HCT116 (cell line): ENCODE data around the gene TTC38.

Experiments used
- CEBPB ChIP-seq: IDR thresholded peaks from 2 replicates; pipeline ENCODE4 v1.6.1; 2012; ENCODE audit warnings: low read depth
- EZH2 ChIP-seq: fragments of 200-600 bp; sonication (generic); IDR thresholded peaks from 2 replicates; pipeline ENCODE4 v1.6.1; 2017; ENCODE audit warnings: antibody characterized with exemption, mixed run types
- POLR2A ChIP-seq: IDR thresholded peaks from 2 replicates; pipeline ENCODE4 v1.7.0; 2011; ENCODE audit warnings: borderline replicate concordance; ENCODE audit not compliant: insufficient read depth, insufficient read length; ENCODE audit errors: extremely low read depth
- RAD21 ChIP-seq: IDR thresholded peaks from 2 replicates; pipeline ENCODE4 v1.6.1; 2012; ENCODE audit warnings: low read depth, mild to moderate bottlenecking
- SIN3A ChIP-seq: IDR thresholded peaks from 2 replicates; pipeline ENCODE4 v1.6.1; 2012; ENCODE audit warnings: low read depth
- TCF7L2 ChIP-seq: IDR thresholded peaks from 2 replicates; pipeline ENCODE4 v1.7.0; 2011; ENCODE audit warnings: borderline replicate concordance, inconsistent platforms; ENCODE audit not compliant: insufficient read depth, insufficient read length; ENCODE audit errors: extremely low read depth
- YY1 ChIP-seq: IDR thresholded peaks from 2 replicates; pipeline ENCODE4 v1.6.1; 2011; ENCODE audit warnings: low read length, low read depth, moderate library complexity, mild to moderate bottlenecking; ENCODE audit not compliant: insufficient replicate concordance; ENCODE audit errors: extremely low read depth
- ZNF274 ChIP-seq: fragments of 200-500 bp; sonication (Bioruptor generic); IDR thresholded peaks from 2 replicates; pipeline ENCODE4 v1.6.1; 2014; ENCODE audit warnings: mild to moderate bottlenecking, low read depth, low read length, inconsistent platforms
- TF ChIP-seq, protein P1 (sequence below), 3 experiments: fragments of 200-600 bp in 1 of 3; sonication (generic) in 1 of 3; IDR thresholded peaks in 2 of 3; conservative IDR thresholded peaks in 1 of 3; 2 replicates each; pipeline ENCODE4 v1.5.1; 2012 to 2017; ENCODE audit warnings: low read depth in 2 of 3, low read length in 2 of 3, antibody characterized with exemption in 1 of 3, borderline replicate concordance in 1 of 3, control low read depth in 1 of 3, mild to moderate bottlenecking in 1 of 3, mixed read lengths in 1 of 3, mixed run types in 1 of 3, moderate library complexity in 1 of 3; ENCODE audit not compliant: insufficient read depth in 1 of 3
- TF ChIP-seq, protein P2 (sequence below): IDR thresholded peaks from 2 replicates; pipeline ENCODE4 v1.6.1; 2011; ENCODE audit warnings: mild to moderate bottlenecking, low read length, moderate library complexity; ENCODE audit not compliant: insufficient replicate concordance; ENCODE audit errors: extremely low read depth
- TF ChIP-seq, protein P3 (sequence below): IDR thresholded peaks from 2 replicates; pipeline ENCODE4 v1.6.1; 2012

DNA sequence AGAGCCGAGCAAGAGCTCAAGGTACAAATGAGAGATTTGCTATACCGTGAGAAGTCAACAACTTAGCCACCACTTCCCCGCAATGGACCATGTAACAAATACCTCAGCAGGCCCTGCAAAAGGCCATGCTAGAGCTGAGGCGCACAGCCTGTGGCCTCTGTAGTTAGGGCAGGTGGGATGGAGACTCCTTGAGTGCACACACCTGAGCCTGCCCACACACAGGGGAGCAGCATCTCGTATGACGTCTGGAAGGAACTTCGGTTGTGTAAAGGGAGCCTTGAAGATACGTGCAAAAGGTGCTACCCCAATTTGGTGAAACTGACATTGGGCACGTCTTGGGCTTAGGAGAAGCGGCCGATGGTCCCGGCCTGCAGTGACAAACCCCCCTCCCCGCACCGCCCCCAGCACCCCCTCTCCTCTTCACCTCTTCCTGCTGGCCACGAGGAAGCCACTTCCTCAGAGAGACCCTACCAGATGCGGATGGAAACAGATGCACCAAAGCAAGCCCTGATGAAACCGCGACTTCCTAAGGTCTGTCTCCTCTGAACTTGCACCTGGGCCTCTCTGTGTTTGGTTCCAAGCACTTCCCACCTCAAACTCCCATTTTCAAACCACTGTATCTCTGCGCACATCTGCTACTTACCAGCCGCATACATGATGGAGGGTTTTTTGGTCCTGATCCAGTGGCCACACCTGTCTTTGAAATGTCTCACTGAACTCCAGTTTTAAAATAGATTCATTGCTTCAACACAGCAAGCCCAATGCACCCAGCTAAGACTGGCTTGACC is 28.4 kb upstream of the TTC38 start:
- TF ChIP-seq, protein P1, sequence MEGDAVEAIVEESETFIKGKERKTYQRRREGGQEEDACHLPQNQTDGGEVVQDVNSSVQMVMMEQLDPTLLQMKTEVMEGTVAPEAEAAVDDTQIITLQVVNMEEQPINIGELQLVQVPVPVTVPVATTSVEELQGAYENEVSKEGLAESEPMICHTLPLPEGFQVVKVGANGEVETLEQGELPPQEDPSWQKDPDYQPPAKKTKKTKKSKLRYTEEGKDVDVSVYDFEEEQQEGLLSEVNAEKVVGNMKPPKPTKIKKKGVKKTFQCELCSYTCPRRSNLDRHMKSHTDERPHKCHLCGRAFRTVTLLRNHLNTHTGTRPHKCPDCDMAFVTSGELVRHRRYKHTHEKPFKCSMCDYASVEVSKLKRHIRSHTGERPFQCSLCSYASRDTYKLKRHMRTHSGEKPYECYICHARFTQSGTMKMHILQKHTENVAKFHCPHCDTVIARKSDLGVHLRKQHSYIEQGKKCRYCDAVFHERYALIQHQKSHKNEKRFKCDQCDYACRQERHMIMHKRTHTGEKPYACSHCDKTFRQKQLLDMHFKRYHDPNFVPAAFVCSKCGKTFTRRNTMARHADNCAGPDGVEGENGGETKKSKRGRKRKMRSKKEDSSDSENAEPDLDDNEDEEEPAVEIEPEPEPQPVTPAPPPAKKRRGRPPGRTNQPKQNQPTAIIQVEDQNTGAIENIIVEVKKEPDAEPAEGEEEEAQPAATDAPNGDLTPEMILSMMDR (IDR thresholded peaks at IDR 0.05 in 2 of 3, conservative IDR thresholded peaks at IDR 0.05 in 1 of 3; ENCODE audit: borderline replicate concordance in 1 of 3, insufficient read depth in 1 of 3, low read depth in 2 of 3, low read length in 2 of 3): no peak
- TF ChIP-seq ZNF274 (no peak), TCF7L2 (no peak), RAD21 (no peak), POLR2A (no peak), EZH2 (no peak), YY1 (no peak), SIN3A (no peak), CEBPB (no peak)
- TF ChIP-seq, protein P2, sequence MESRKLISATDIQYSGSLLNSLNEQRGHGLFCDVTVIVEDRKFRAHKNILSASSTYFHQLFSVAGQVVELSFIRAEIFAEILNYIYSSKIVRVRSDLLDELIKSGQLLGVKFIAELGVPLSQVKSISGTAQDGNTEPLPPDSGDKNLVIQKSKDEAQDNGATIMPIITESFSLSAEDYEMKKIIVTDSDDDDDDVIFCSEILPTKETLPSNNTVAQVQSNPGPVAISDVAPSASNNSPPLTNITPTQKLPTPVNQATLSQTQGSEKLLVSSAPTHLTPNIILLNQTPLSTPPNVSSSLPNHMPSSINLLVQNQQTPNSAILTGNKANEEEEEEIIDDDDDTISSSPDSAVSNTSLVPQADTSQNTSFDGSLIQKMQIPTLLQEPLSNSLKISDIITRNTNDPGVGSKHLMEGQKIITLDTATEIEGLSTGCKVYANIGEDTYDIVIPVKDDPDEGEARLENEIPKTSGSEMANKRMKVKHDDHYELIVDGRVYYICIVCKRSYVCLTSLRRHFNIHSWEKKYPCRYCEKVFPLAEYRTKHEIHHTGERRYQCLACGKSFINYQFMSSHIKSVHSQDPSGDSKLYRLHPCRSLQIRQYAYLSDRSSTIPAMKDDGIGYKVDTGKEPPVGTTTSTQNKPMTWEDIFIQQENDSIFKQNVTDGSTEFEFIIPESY: no peak
- TF ChIP-seq, protein P3, sequence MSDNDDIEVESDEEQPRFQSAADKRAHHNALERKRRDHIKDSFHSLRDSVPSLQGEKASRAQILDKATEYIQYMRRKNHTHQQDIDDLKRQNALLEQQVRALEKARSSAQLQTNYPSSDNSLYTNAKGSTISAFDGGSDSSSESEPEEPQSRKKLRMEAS: no peak
